Left lung (tissue), 10 donors: Measurements from ENCODE around the gene FBXO4. TPM values are rescaled to one million over a fixed set of nuclear protein-coding genes. Genes with fewer than 3 reads are reported as not detected.
A peak's percentile ranks its signal among the peaks of the same experiment; 100 is the strongest.

ENCODE experiments used
- ATAC-seq: fragments of 200-7000 bp; cut with Tn5 transposase; one replicate; pipeline ENCODE4 v1.9.1; 2020; ENCODE audit warnings: moderate library complexity
- DNase-seq, 4 donors: peaks; one replicate each; pipeline ENCODE4 v3.0.0-alpha.2; 2013 to 2020
- H3K27ac ChIP-seq, 2 donors: fragments of 200-600 bp; sonication (generic) in 1 of 2; one replicate each; pipeline versions ENCODE4 v1.5.0 to v1.8.0; 2020 to 2021
- H3K27me3 ChIP-seq, 2 donors: fragments of 200-600 bp; sonication (generic) in 1 of 2; one replicate each; pipeline versions ENCODE4 v1.5.0 to v1.8.0; 2020 to 2021
- H3K36me3 ChIP-seq, 2 donors: fragments of 200-600 bp; sonication (generic) in 1 of 2; one replicate each; pipeline versions ENCODE4 v1.5.0 to v1.8.0; 2020 to 2021
- H3K4me1 ChIP-seq, 2 donors: fragments of 200-600 bp; one replicate each; pipeline ENCODE4 v1.8.0; 2021
- H3K4me3 ChIP-seq, 2 donors: fragments of 200-600 bp; sonication (generic) in 1 of 2; one replicate each; pipeline versions ENCODE4 v1.5.0 to v1.8.0; 2020 to 2021; ENCODE audit warnings: mild to moderate bottlenecking in 1 of 2
- H3K9me3 ChIP-seq, 2 donors: fragments of 200-600 bp; sonication (generic) in 1 of 2; one replicate each; pipeline versions ENCODE4 v1.5.0 to v1.8.0; 2020 to 2021
- CTCF ChIP-seq, 2 donors: fragments of 200-600 bp; sonication (generic) in 1 of 2; IDR thresholded peaks; one replicate each; pipeline versions ENCODE4 v1.5.0 to v1.8.0; 2021; ENCODE audit warnings: antibody characterized with exemption in 2 of 2
- intact Hi-C, 2 donors: fragments of 100-400 bp; cut with DNase I; formaldehyde crosslinking; loops; one replicate each; pipeline versions ENCODE4 v1.11.2 to v1.14.2; 2022
- polyA plus RNA-seq, 6 donors: library from polyadenylated mRNA; unstranded; fragments of 120-200 nt; gene quantifications; one replicate each; pipeline ENCODE4 v1.2.1, GENCODE V29; 2013; ENCODE audit not compliant: insufficient read length in 6 of 6
- total RNA-seq, 2 donors: library from RNA; stranded (reverse); fragmentation: NEBNext Ultra II Directional; extraction: Animal tissue kit (Norgen Biotek cat#: 25700); gene quantifications; one replicate each; pipeline ENCODE4 v1.2.1, GENCODE V29; 2021
- donor health status: DM: no; HTN: yes; CAD: no.
- donor health status: DM: no; HTN: no; CAD: no.

Gene FBXO4
- total and polyA plus RNA-seq, 8 donors = 6.4 to 23.9 (median 20.0) TPM

- TF ChIP-seq CTCF (IDR thresholded peaks at IDR 0.05) = no peak
- no peaks in the 10 kb centered on the region for H3K36me3 ChIP-seq
- intact Hi-C loops = no loop called here
- no peak for DNase-seq
- ATAC-seq = no peak
- no peaks in the 10 kb centered on the region for H3K9me3 ChIP-seq
- peaks cover 3 to 9% of the 10 kb centered on the region in 2 donors for H3K27me3 ChIP-seq
- H3K4me1 ChIP-seq = no peaks in the 10 kb centered on the region
- no peak overlapping the region for H3K27ac ChIP-seq
- no peak overlapping the region for H3K4me3 ChIP-seq
These were observed 33.9 kb upstream of the FBXO4 start for GRCh38 chr5:41891066-41891707.

DNA sequence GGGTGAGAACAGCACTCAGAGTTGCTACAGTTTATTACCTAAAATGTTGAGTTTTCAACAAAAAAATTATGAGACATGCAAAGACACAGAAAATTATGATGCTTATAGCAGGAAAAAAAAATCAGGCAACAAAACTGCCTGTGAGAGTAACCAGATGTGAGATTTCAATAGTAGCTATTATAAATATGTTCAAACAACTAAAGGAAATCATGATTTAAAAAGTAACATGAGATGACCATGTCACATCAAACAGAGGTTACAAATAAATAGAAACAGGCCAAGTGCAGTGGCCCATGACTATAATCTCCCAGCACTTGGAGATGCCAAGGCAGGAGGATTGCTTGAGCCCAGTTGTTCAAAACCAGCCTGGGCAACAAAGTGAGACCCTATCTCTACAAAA, 33.0 kb upstream of the FBXO4 start:
- no peak overlapping the region for H3K27ac ChIP-seq
- H3K4me3 ChIP-seq = no peak overlapping the region
- no peaks in the 10 kb centered on the region for H3K36me3 ChIP-seq
- intact Hi-C loops = no loop called here
- DNase-seq = no peak
- no peak for TF ChIP-seq CTCF (IDR thresholded peaks at IDR 0.05)
- no peaks in the 10 kb centered on the region for H3K9me3 ChIP-seq
- H3K27me3 ChIP-seq = peaks cover 3 to 16% of the 10 kb centered on the region in 2 donors
- no peak for ATAC-seq
- no peaks in the 10 kb centered on the region for H3K4me1 ChIP-seq

DNA sequence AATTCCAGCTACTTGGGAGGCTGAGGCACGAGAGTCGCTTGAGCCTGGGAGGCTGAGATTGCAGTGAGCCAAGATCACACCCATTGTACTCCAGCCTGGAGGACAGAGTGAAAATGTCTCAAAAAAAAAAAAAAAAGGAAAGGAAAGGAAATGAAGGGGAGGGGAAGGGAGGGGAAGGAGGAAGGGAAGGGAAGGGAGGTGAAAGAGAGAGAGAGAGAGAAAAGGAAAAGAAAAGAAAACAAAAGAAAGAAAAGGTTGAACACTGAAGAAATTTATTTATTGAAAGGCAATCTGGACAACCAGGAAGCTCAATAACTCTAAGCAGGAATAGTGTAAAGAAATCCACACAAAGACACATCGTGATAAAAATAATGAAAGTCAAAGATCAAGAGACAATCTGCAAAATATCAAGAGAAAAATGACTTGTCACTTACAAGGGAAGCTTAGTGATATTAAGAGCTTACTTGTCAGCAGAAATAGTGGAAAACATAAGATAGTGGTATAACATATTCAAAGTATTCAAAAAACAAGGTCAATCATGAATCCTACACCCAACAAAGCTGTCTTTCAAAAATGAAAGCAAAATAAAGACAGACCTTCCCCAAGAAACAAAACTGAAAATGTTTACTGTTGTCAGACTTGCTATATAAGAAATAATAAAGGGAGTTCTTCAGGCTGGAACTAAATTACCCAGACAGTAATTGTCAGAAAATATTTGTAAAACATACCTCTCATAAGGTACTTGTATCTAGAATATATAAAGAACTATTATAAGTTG, 31.8 kb upstream of the FBXO4 start:
- no peaks in the 10 kb centered on the region for H3K4me1 ChIP-seq
- no peak for TF ChIP-seq CTCF (IDR thresholded peaks at IDR 0.05)
- H3K27ac ChIP-seq = no peak overlapping the region
- no peak overlapping the region for H3K4me3 ChIP-seq
- intact Hi-C loops = no loop called here
- DNase-seq = no peak
- peaks cover 3 to 18% of the 10 kb centered on the region in 2 donors for H3K27me3 ChIP-seq
- H3K36me3 ChIP-seq = no peaks in the 10 kb centered on the region
- no peaks in the 10 kb centered on the region for H3K9me3 ChIP-seq
- ATAC-seq = no peak

DNA sequence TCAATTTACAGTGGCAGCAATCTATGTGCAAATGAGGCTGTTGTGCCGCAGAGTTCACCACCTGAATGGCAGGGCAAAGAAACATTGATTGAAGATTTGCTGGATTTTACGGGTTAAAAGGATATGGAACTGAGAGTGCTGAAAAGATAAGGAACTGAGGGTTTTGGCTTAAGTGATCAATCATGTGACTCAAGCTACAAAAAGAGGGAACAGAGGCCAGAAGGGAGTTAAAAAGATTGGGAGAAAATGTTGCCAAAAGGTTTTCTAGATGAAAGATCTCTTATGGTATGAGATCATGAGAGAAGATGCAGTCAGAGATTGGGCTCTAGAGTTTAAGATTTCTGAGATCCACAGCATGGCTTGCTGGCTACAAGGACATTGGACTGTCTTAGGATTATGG, 28.9 kb upstream of the FBXO4 start:
- intact Hi-C loops = no loop called here
- Histone ChIP-seq H3K4me3 (no peak overlapping the region), H3K9me3 (no peaks in the 10 kb centered on the region), H3K4me1 (no peaks in the 10 kb centered on the region), H3K27ac (no peak overlapping the region), H3K36me3 (no peaks in the 10 kb centered on the region), H3K27me3 (peaks cover 3 to 18% of the 10 kb centered on the region in 2 donors)
- ATAC-seq (no peak), DNase-seq (no peak)
- TF ChIP-seq CTCF (IDR thresholded peaks at IDR 0.05) = no peak

GRCh38 chr5:41903382-41903891, 21.6 kb upstream of the FBXO4 start:
- intact Hi-C loops = no loop called here
- H3K4me1 ChIP-seq = peaks cover 0 to 32% of the 10 kb centered on the region in 2 donors
- H3K27ac ChIP-seq = peak overlapping the region; percentile 80 to 87
- no peak for TF ChIP-seq CTCF (IDR thresholded peaks at IDR 0.05)
- no peaks in the 10 kb centered on the region for H3K9me3 ChIP-seq
- peak overlapping the region; percentile 41 to 95 for H3K4me3 ChIP-seq
- DNase-seq (no peak), ATAC-seq (no peak)
- H3K36me3 ChIP-seq = peaks cover 0 to 13% of the 10 kb centered on the region in 2 donors
- H3K27me3 ChIP-seq = no peaks in the 10 kb centered on the region
